GM21515 (cell line): ENCODE results near the gene ABCA13.
"Not testable (repeated sequence)": the region's sequence is repeated elsewhere in the genome, so short reads cannot be mapped to it uniquely, and the experiment has no call there.

Experiments
- ATAC-seq: cut with Tn5 transposase; IDR thresholded peaks from one replicate; pipeline ENCODE4 v1.9.1; 2021; ENCODE audit not compliant: unreplicated experiment

The ABCA13 gene

GRCh38 chr7:48175019-48175418 lies 3.8 kb downstream of the ABCA13 start:
- no peak for ATAC-seq

- ATAC-seq, result no peak
Measured at GRCh38 chr7:48176356-48176893, 5.2 kb downstream of the ABCA13 start.

- no peak for ATAC-seq
Measured at GRCh38 chr7:48177271-48177670, 6.0 kb downstream of the ABCA13 start.

- ATAC-seq, result no peak
Measured at GRCh38 chr7:48179496-48180030, 8.3 kb downstream of the ABCA13 start.

GRCh38 chr7:48180981-48181380 lies 9.7 kb downstream of the ABCA13 start:
- ATAC-seq, result no peak

GRCh38 chr7:48182718-48183369 lies 11.6 kb downstream of the ABCA13 start:
- ATAC-seq, result no peak

- no peak for ATAC-seq
Measured at GRCh38 chr7:48183370-48183743, 12.1 kb downstream of the ABCA13 start.

GRCh38 chr7:48183965-48184364 lies 12.7 kb downstream of the ABCA13 start:
- ATAC-seq, result no peak

- ATAC-seq, result no peak
Measured at GRCh38 chr7:48188776-48189520, 17.7 kb downstream of the ABCA13 start.

- no peak for ATAC-seq
Measured at GRCh38 chr7:48192996-48193395, 21.7 kb downstream of the ABCA13 start.

- no peak for ATAC-seq
Measured at GRCh38 chr7:48193421-48193820, 22.2 kb downstream of the ABCA13 start.

- ATAC-seq, result not testable (repeated sequence)
Measured at GRCh38 chr7:48200946-48201589, 29.8 kb downstream of the ABCA13 start.

- not testable (repeated sequence) for ATAC-seq
Measured at GRCh38 chr7:48202916-48203315, 31.7 kb downstream of the ABCA13 start.

GRCh38 chr7:48207155-48207675 lies 36.0 kb downstream of the ABCA13 start:
- no peak for ATAC-seq

GRCh38 chr7:48209004-48209600 lies 37.8 kb downstream of the ABCA13 start:
- ATAC-seq, result no peak

GRCh38 chr7:48213226-48213625 lies 42.0 kb downstream of the ABCA13 start:
- no peak for ATAC-seq

GRCh38 chr7:48217266-48217665 lies 46.0 kb downstream of the ABCA13 start:
- ATAC-seq, result no peak

GRCh38 chr7:48217753-48218152 lies 46.5 kb downstream of the ABCA13 start:
- no peak for ATAC-seq

- no peak for ATAC-seq
Measured at GRCh38 chr7:48224042-48224441, 52.8 kb downstream of the ABCA13 start.

GRCh38 chr7:48225101-48225500 lies 53.8 kb downstream of the ABCA13 start:
- ATAC-seq, result no peak

- ATAC-seq, result no peak
Measured at GRCh38 chr7:48237354-48237753, 66.1 kb downstream of the ABCA13 start.
